CD4-positive, alpha-beta T cell treated with Interleukin-12 subunit alpha and Interleukin-12 subunit beta, for 1 hour (primary cell): ENCODE measurements around the gene NAPEPLD.
"Not testable (repeated sequence)": the region's sequence is repeated elsewhere in the genome, so short reads cannot be mapped to it uniquely, and the experiment has no call there.

Experiments
- DNase-seq: peaks from one replicate; pipeline ENCODE4 v3.0.0-alpha.2; 2020

The NAPEPLD gene

DNA sequence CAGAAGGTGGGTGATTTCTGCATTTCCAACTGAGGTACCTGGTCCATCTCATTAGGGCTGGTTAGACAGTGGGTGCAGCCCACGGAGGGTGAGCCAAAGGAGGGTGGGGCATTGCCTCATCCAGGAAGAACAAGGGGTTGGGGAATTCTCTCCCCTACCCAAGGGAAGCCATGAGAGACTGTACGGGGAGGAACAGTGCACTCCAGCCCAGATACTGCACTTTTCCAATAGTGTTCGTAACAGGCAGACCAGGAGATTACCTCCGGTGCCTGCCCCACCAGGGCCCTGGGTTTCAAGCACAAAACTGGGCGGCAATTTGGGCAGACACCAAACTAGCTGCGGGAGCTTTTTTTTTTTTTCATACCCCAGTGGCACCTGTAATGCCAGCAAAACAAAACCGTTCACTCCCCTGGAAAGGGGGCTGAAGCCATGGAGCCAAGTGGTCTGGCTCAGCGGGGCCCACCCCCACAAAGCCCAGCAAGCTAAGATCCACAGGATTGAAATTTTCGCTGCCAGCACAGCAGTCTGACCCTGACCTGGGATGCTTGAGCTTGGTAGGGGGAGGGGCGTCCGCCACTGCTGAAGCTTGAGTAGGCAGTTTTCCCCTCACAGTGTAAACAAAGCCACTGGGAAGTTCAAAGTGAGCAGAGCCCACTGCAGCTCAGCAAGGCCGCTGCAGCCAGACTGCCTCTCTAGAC, 42.7 kb downstream of the NAPEPLD start:
- no peak for DNase-seq

DNA sequence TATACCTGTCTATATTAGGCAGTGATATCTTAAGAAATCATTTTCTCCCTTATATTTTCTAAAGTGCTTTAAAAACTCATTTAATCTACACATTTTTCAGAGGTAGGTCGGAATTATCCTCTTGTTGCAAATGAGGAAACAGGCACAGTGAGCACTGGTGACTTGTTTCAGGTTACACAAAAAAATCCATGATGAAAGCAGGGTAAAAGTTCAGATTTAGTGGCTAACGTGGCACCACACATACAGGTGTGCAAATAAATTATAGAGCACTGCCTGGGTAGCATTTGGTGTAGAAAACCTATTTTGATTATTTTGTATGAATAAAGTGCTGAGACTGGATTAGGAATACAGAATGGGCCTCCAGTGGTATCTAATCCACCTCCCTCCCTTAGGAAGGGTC, 47.4 kb downstream of the NAPEPLD start:
- no peak for DNase-seq

DNA sequence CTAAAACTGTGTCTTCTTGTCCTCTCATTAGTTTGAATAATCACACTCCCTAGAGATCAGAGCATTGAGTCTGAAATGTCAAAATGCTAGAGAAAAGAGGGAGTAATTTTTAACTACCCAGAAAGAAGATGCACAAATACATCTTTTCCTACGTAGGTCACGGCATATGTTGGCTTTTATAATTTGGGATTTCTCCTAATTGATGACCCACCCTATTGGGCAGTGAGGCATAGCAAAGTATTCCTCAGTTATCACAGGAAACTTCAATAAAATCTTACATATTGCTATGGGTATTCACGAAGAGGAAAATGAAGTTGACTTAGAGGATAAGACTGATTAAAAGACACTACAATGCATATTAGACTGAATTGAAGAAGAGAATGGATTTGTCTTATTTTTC, 48.6 kb downstream of the NAPEPLD start:
- no peak for DNase-seq

DNA sequence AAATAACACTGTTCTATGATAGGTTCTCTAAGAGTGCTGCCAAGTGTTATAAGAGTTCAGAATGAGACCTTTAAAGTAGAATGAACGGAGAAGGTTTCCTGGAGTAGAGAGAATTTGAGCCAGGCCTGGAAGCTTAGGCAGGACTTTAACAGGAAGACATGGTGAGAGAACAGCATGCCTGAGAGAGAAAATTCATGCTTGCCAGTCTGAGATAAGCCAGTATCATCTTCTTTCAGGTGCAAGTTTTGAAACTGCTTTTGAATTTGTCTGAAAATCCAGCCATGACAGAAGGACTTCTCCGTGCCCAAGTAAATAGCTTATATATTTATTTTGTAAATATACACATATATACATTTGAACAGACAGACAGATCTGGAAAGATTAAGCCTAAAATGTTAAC, 51.9 kb downstream of the NAPEPLD start:
- DNase-seq = no peak

DNA sequence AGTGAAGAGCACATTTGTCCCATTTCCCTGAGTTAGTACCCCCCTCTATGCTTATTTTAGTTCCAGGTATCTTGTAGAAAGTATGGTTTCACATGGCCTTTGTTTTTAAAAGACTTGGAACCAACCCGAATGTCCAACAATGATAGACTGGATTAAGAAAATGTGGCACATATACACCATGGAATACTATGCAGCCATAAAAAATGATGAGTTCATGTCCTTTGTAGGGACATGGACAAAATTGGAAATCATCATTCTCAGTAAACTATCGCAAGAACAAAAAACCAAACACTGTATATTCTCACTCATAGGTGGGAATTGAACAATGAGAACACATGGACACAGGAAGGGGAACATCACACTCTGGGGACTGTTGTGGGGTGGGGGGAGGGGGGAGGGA, 53.3 kb downstream of the NAPEPLD start:
- DNase-seq = not testable (repeated sequence)

DNA sequence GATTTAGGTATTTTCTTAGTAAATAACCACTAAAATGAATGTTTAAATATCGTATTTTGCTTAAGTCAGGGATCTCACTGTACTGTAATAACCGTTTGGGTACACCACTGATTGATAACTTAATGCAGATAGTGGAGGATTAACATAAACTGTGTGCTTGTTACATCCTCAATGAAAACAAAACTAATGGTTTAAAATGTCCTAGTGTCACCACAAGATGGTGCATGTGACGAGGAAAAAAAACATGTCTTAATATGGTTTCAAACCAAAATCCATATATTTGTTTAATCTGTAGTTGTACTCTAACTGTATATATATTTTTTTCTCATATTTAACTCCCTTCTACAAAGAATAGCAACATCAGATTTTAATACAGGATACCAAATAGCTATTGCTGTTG, 54.8 kb downstream of the NAPEPLD start:
- no peak for DNase-seq

DNA sequence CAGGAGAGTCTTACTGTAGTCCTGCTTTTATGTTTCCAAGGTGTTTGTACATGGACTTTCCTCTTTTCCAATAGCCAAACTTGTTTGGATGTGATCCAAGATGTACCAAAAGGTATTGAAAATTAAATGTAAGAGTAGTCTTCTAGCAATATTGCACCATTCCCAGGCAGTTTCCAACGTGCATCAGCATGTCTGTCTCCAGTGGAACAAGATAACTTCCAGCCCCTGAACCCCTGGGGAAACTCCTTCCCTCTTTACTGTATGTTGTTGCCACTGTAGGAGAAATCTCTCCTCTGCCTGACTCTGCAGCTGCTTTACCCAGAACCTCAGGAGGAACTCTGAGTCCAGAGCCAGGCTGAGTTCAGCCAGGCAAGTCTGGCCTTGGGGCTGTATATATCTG, 55.5 kb downstream of the NAPEPLD start:
- DNase-seq = no peak

DNA sequence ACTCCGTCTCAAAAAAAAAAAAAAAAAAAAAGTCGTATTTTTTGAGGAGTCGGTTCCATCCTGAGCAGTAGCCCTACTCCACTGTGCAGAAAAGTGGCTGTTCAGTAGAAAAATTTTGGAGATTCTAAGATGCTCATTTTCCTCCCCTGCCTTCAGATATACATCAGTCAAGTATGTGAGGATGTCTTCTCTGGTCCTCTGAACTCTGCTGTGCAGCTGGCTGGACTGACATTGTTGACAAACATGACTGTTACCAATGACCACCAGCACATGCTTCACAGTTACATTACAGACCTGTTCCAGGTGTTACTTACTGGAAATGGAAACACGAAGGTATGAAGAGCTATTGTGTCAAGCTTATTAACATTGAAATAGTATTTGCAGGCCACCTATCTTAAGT, 56.6 kb downstream of the NAPEPLD start:
- not testable (repeated sequence) for DNase-seq

DNA sequence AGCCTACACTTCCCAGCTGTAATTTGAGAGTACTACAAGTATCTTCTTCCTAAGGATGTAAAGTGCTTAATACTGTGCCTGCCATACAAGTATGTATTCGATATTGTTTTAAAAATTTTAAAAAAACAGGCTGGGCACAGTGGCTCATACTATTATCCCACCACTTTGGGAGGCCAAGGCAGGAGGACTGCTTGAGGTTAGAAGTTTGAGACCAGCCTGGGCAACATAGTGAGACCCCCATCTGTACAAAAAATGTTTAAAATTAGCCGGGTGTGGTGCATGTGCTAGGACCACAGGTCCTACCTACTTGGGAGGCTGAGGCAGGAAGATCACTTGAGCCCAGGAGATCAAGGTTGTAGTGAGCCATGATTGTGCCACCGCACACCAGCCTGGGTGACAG, 65.7 kb downstream of the NAPEPLD start:
- no peak for DNase-seq

DNA sequence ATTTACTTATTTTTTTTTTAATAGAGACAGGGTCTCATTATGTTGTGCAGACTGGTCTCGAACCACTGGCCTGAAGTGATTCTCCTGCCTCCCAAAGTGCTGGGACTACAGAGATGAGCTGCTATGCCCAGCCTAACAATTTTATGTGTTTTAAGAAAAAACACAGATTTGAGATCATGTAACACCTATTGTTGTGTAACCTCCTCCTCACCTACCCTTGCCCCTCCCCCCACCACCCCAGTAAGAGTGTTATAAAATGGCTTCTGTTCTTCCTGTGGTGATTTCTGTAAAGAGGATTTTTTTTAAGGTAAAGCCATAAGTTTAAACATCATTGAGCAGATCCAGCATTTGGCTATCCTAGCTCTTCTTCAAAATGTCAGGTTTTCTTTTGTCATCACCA, 66.4 kb downstream of the NAPEPLD start:
- no peak for DNase-seq

DNA sequence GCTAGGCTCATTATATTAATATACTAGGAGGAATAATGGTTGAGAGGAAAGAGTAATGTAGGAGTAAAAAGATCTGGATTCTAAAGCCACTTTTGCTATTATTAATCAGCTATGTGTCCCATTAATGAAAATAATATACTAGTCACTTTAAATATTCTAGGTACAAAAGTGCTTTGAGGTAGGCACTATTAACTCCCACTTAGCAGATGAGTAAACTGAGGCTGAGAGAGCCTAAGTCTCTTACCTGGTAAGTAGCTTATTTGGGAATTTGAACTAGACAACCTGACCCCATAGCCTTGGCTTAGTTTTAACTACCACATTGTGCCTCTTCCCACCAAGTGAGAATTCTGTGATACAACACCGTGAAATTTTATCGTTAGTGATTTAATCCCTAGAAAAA, 68.0 kb downstream of the NAPEPLD start:
- no peak for DNase-seq

DNA sequence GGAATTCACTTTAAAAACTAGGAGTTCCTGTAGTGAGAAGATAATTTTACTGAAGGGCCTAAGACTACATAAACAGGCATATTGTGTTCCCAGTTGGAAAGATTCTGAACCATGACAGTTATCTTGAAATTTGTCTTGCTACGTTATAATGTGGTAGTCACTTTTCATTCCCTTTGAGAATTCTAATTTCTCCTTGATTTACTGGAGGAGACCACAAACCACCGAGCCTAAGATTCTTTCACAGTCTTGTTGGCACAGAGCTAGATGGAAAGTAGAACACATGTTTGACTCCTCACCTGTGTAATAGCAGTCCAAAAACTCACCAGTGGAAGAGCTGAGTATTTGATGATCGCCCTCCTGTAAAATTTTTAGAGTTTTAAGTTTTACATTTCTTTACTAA, 69.1 kb downstream of the NAPEPLD start:
- no peak for DNase-seq

DNA sequence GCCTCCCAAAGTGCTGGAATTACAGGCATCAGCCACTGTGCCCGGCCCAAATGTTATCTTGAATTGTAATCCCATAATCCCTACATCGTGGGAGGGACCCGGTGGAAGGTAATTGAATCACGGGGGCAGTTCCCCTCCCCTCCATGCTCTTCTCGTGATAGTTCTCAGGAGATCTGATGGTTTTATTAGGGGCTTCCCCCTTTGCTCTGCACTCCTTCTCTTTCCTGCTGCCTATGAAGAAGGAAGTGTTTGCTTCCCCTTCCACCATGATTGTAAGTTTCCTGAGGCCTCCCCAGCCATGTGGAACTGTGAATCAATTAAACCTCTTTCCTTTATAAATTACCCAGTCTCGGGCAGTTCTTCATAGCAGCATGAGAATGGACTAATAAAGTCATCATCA, 70.7 kb downstream of the NAPEPLD start:
- DNase-seq = not testable (repeated sequence)

DNA sequence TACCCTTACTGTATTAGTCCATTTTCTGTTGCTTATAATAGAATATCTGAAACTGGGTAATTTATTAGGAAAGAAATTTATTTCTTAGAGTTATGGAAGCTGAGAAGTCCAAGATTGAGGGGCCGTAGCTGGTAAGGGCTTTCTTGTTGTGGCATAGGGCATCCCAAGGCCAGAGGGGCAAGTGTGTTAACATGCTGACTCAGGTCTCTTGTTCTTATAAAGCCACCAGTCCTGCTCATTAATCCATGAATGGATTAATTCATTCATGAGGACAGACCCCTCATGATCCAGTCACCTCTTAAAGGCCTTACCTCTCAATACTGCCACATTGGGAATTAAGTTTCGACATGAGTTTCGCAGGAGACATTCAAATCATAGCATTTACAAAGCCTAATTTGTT, 71.6 kb downstream of the NAPEPLD start:
- DNase-seq = no peak

DNA sequence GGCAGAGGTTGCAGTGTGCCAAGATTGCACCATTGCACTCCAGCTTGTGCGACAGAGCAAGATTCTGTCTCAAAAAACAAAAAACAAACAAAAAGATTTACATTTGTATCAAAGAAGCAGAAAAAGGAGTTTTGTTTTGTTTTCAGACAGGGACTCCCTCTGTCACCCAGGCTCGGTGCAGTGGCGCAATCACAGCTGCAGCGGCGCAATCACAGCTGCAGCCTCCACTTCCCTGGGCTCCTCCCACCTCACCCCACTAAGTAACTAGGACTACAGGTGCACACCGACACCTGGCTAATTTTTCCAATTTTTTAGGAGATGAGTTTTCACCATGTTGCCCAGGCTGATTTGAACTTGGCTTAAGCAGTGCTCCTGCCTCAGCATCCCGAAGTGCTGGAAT, 72.1 kb downstream of the NAPEPLD start:
- DNase-seq = no peak

DNA sequence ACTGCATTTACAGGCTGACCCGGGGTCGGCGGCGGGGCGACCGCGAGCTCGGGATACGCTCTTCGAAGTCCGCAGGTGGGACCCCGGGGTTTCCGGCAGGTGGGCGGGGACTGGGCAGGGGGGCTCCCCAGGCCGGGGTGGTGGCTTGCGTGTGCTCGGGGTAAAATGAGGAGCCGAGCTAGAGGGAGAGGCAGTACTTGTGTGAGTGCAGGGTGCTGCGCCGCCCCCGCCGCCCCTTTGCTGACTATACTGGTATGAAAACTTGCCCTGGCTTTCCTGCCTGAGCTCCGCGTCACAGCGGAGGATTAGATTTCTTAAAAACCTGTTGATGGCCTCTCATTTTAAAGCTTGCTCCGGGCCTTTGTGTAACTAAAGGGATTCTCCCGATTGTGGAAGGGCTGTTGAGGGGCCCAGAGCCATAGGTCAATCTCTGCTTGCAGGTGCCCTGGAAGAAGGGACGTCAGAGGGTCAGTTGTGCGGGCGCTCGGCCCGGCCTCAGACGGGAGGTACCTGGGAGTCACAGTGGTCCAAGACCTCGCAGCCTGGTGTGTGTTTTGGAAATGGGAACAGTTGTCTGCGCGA, 73.5 kb downstream of the NAPEPLD start:
- DNase-seq = peak; percentile 66

DNA sequence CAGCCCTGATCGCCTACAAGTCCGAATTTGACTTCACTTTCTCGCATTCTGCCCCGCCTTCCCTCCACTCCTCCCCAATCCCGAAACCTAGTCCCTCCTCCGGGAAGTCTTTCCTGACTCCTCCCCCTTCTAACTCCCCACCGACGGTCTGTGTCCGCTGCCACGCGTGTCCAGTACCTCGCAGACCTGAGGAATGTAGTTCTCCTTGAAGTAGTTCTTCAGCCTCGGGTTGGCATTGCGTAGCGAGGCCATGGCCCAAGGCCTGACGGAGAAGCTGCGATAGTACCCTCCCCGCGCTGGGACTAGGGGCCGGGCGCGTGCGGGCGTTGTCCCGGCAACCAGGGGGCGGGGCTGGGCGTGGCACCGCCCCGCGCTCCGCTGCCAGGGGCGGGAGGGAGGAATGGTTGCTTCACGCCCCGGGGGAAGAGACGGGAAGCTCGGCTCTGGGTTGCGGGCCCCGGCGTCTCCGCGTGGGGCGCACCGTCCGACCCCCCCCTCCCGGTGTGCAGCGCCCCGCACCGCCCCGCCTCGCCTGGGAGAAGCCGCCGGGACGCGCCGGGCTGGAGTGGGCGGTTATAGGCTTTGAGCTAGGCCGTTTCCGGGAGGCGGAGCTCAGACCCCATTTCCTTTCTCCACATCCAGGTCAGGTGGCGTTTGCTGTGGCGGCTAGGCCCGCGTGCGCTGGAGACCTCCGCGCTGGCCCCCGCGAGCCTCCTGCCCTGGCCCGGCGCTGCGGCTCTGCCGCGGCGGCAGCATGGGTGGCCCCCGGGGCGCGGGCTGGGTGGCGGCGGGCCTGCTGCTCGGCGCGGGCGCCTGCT, 74.2 kb downstream of the NAPEPLD start, which contains the start of the genes ARMC10 and FBXL13:
Gene ARMC10 (plus strand): TSS at position 622 of the 818 bp plus-strand sequence. CDS start 133 bp downstream, at position 755.
Gene FBXL13 (minus strand): TSS at position 278 of the 818 bp plus-strand sequence.
- DNase-seq = peak; percentile 93

DNA sequence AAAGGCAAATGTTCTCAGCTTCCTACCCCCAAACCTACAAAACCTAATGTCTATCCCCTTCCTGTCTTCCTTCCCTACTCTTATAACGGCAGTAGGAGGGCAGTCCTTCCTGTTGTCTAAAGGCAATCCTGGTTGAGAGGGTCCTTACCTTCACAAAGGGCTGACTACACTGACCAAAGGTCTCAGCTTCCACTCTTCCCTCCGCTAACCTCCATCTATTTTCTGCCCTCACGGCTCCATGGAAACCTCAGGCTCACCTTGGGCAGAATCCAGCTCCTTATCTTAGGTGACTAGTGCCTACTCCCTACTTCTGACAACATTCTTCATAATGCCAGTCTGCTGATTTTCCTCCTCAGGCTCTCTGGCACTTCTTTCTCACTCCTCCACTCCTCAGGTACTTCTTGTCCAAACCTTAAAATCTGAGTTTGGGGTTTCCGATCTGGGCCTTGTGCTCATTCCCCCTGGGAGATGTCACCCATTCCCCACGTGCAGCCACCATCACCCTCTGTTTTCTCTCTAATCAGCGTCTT, 74.8 kb downstream of the NAPEPLD start:
- DNase-seq = no peak

DNA sequence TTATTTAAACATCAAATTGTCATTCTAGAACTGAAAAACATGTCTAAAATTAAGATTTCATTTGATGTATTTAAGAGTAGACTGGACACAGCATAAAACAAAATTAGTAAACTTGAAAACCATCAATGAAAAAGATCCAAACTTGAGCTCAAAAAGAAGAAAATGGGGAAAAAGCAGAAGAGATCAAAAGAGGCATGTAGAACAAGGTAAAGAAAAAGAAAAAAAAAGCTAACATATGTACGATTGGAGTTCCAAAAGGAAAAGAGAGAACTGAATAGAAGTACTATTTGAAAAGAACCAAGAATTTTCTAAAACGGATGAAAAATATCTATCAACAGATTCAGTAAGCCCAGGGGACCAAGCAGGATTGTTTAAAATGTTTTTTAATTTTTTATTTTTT, 77.9 kb downstream of the NAPEPLD start:
- no peak for DNase-seq

DNA sequence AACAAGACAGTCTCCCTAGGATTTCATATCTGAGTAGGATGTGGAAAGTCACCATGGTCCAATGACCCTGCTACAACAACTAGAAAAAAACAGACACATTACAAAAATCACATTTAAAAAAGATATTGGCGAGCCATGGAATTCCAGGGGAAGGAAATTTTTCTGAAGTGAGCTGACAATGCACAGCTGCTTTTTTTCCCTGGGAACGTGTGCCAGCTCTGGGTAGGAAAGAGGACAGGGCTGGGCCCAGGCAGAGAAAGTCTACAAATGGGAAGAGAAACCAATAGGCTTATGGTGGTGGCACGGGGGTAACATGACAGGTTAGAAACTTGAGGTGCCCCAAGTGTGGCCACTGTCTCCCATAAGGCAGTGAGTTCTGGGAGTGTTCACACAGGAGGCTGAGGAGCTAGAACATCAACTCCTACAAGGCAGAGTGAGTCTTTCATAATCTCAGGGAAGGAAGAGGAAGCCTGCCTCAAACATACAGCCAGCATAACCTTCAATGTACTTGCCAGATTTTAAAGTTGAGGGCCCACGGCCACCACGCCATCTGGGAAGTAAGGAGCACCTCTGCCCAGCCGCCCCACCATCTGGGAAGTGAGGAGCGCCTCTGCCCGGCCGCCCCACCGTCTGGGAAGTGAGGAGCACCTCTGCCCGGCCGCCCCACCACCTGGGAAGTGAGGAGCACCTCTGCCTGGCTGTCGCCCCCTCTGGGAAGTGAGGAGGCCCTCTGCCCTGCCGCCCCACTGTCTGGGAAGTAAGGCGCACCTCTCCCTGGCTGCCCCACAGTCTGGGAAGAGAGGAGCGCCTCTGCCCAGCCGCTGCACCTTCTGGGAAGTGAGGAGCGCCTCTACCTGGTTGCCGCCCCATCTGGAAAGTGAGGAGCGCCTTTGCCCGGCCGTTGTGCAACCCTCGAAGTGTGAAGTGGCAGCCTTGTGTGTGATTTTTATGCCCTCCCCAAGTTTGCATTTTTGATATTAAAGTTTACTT, 80.2 kb downstream of the NAPEPLD start:
- DNase-seq = no peak

DNA sequence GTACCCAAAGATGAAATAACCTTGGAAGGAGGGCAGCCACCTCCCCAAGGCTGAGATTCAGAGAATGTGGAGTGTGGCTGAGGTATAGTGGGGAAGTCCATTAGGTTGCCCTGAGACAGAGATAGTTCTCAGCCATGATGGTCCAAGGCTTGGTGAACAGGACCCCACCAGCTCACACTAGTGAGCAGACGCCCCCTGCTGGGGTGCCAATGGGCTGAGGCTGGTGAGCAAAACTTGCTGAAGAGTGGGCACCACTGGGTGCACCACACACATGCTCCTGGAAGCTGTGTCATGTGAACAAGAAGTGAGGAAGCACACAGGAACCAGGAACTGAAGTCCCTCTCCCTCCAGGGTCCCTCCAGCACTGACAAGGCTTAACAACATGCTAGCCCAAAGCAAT, 83.2 kb downstream of the NAPEPLD start:
- DNase-seq = peak; percentile 33

DNA sequence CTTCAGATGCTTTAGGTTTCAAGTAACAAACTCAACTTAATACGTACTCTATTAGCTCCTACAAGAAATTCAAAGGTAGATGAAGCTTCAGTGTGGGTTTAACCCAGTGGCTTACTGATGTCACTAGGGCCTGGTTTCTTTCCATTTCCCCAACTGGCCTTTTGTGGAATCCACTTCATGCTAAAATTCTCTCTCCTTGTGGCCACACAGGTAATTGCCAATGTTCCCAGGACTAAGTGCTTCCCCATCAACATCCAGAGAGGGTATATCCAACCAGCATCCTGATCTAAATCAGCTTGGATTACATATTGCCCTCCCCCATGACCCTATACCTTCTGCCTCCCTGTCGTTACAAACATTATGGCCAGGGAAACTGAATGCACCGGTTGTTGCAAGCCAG, 85.0 kb downstream of the NAPEPLD start:
- DNase-seq = no peak
